GM18520 (cell line): ENCODE data around the gene PARP9.

Experiments used
- ATAC-seq: cut with Tn5 transposase; IDR thresholded peaks from one replicate; pipeline ENCODE4 v1.9.1; 2021; ENCODE audit not compliant: unreplicated experiment

The PARP9 gene

DNA sequence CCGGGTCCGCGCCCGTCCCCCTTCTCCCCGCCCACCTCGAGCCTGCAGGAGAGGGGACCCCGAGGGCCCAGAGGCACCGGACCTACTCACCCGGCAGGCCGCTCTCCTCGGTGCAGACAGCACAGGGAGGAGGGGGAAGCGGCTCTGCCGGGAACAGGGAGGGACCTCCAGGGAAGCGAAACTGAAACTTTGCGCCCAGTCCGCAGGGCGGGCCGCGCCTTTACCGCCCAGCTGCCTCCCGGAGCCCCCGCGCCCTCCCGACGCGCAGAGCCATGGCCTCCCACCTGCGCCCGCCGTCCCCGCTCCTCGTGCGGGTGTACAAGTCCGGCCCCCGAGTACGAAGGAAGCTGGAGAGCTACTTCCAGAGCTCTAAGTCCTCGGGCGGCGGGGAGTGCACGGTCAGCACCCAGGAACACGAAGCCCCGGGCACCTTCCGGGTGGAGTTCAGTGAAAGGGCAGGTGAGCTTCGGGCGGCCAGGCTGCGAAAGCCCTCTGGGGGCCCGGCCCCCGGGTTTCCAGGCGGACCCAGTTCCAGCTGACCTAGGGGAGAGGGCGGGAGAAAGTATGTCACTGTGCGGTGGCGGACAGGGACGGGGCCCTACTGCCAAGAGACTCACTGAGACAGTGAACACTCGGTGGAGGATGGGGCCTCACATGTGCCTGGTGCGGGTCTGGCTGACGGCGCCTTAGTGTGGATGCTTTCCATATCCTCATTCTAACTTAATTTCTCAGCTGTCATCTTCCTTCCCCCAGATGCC is at the start of gene PARP9, which contains the start of gene DTX3L:
Gene PARP9, minus strand, starts transcription at position 146 of the 758 bp plus-strand sequence. CDS start 4,680 bp downstream, outside the sequence.
Gene DTX3L, plus strand, starts transcription at position 184 of the 758 bp plus-strand sequence. Its CDS starts 89 bp downstream, at position 273.
- peak; percentile 57 for ATAC-seq

DNA sequence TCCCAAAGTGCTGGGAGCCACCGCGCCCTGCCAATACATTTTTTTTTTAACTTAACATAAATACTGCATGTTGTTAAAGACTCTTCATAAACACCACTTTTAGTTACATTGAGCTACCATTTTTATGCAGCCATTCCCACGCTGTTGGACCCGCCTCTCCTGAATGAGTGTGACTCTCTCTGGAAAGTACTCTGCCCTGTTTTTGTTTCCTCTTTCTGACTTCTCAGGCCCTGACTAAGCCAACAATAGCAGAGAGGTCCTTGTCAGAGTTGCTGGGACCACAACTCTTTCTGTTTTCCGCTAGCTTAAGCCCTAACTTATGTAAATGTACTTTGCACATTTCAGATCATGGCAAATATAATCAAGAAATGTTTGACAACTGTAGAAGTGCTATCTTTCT is 48.6 kb upstream of the PARP9 start:
- no peak for ATAC-seq

- peak; percentile 95 for ATAC-seq
Observed at GRCh38 chr3:122609798-122610559, 45.9 kb upstream of the PARP9 start.

- no peak for ATAC-seq
Observed at GRCh38 chr3:122608916-122609315, 44.8 kb upstream of the PARP9 start.

DNA sequence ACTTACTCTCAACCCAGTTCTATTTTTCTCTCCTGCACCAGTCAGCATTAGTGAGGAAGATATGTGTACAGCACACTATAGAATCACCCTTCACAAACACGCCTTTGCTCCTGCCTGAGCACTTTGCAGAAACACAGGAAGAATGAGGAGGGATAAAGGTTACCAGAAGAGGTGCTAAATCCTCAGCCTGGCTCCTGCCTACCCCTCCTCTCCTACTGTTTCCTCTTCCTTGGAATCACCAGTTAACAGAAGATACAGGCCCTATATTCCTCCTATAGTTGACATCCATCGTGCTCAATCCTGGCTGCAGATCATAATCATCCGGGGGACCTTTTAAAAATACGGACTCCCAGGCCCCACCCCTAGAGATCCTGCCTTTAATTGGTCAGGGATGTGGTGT is 42.2 kb upstream of the PARP9 start:
- no peak for ATAC-seq

DNA sequence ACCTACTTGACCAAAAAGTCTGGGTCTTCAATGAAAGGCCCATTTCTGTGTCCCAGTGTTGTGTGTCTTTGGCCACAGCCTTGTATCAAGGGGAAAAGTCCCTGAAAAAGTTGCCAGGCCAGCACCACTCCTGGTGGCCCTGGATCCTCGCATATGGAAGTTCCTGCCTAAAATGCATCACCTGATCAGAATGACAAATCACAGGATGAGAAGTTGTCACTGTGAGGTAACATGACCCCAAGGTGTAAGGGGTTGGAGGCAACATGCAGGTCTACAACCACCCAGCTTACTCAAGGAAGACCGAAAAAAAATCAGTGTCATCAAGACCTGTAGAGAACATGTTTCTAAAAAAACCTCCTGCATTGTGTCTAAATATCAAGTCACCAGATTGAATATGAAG is 39.0 kb upstream of the PARP9 start:
- ATAC-seq: no peak

GRCh38 chr3:122602011-122602710 is 38.1 kb upstream of the PARP9 start:
- no peak for ATAC-seq

- no peak for ATAC-seq
Observed at GRCh38 chr3:122598556-122598955, 34.5 kb upstream of the PARP9 start.

GRCh38 chr3:122598151-122598550 is 34.1 kb upstream of the PARP9 start:
- ATAC-seq: no peak

GRCh38 chr3:122594025-122594424 is 29.9 kb upstream of the PARP9 start:
- no peak for ATAC-seq

GRCh38 chr3:122590610-122591009 is 26.5 kb upstream of the PARP9 start:
- ATAC-seq: no peak

- ATAC-seq: peak; percentile 47
Observed at GRCh38 chr3:122589297-122589696, 25.2 kb upstream of the PARP9 start.

GRCh38 chr3:122587572-122587971 is 23.5 kb upstream of the PARP9 start:
- ATAC-seq: no peak

GRCh38 chr3:122586773-122587485 is 22.8 kb upstream of the PARP9 start:
- no peak for ATAC-seq

DNA sequence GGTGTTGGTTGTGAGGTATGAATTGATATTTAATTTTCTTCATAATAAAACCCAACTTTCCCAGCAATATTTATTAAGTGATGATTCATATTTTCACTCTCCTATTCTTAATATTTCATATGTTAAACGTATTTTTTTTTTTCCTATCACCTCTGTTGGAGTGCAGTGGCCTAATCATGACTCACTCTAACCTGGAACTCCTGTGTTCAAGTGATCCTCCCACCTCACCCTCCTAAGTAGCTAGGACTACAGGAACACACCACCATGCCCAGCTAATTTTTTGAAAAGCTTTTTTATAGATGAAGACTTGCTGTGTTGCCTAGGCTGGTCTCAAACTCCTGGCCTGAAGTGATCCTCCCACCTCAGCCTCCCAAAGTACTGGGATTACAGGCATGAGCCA is 22.0 kb upstream of the PARP9 start:
- ATAC-seq: no peak

DNA sequence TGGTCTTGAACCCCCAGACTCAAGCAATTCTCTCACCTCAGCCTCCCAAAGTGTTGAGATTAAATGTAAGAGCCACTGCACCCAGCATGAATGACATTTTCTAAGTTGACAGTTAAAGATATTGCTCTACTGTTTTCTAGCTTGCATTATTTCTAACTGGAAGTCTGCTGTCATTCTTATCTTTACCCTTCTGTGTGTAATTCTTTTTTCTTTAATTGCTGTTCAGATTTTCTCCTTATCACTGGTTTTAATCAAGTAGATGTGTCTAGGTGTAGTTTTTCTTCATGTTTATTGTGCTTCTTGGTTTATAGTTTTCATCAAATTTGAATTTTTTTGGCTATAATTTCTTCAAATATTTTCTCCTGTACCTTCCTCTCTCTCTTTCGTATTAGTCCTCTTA is 18.3 kb upstream of the PARP9 start:
- no peak for ATAC-seq

- no peak for ATAC-seq
Observed at GRCh38 chr3:122581622-122582021, 17.5 kb upstream of the PARP9 start.

DNA sequence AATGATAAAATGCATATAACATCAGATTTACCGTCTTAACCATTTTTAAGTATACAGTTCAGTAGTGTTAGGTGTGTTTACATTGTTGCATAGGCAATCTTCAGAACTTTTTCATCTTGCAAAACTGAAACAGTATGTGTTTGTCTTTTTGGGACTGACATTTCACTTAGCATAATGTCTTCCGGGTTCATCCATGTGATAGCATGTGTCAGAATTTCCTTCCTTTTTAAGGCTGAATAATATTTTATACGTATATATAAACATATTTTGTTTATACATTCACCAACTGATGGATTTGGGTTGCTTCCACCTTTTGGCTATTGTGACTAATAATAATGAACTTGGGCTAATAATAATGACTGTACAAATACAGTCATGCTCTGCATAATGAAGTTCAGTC is 16.4 kb upstream of the PARP9 start:
- ATAC-seq: no peak

DNA sequence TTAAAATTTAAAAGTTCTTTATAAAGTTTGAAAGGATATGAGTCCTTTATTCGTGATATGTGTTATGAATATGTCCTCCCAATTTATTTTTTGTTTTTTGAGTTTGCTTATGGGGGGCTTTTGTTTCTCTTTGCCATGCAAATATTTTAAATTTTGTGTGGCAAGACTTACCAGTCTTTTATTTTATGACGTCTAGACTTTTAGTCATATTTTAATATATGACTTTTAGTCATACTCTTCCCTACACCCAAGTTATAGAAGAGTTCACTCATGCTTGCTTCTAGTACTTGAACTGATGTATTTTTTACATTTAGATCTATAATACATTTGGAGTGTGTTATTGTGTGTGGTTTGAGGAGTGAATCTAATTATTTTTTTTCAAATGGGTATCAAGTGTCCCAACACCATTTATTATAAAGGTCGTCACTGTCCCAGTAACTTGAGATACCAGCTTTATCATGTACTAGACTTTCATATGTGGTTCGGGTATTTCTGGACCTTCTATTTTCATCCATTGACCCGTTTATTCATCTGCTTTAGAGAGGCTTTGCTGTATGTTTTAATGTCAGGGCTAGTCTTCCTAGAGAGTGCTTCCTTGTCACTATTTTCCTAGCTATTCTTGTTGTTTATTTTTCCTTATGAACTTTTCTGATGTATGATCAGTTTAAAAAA is 14.1 kb upstream of the PARP9 start:
- ATAC-seq: no peak

DNA sequence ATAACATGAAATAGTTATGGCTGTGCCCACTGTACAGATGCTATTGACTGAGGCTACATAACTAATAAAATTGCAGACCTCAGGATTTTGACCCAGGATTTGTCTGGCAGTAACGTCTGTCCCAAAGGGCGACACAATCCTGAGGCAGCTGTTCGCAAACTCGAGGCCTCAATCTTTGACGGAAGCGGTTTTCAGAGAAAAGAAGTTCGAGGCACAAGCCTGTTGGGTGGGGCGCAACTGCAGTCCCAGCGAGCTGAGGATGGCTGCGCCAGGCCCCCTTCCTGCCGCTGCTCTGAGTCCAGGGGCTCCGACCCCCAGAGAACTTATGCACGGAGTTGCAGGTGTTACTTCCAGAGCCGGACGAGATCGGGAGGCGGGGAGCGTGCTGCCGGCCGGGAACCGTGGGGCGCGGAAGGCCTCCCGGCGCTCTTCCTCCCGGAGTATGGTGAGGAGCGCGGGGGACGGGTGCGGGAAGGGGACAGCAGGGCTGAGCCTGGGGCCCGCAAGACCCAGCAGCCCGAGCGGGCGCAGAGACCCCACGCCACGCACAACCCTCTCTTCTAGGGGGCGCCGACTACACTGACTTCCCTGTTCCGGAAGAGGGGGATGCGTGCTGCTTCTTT is 13.4 kb upstream of the PARP9 start, which contains the start of gene PARP15:
Gene PARP15, plus strand, starts transcription at position 242 of the 623 bp plus-strand sequence. Its CDS starts 18 bp downstream, at position 260.
- no peak for ATAC-seq
